K562 (cell line): ENCODE measurements around the gene MADCAM1. TPM values are rescaled to one million over a fixed set of nuclear protein-coding genes. Genes with fewer than 3 reads are reported as not detected.
A peak's percentile ranks its signal among the peaks of the same experiment; 100 is the strongest.

Source experiments
- ARHGAP35 ChIP-seq: fragments of 450-650 bp; IDR thresholded peaks from 2 replicates; pipeline ENCODE4 v1.6.1; 2018; ENCODE audit not compliant: partially characterized antibody
- CREB1 ChIP-seq, 2 experiments: sonication (generic) in 1 of 2; formaldehyde crosslinking in 1 of 2; IDR thresholded peaks; 2 replicates each; pipeline versions ENCODE4 v1.6.1 to v1.8.0; 2012 to 2022; ENCODE audit warnings: inconsistent platforms in 1 of 2, mild to moderate bottlenecking in 1 of 2, missing genetic modification reagents in 1 of 2, moderate library complexity in 1 of 2
- CTCF ChIP-seq, 3 experiments: IDR thresholded peaks in 2 of 3; conservative IDR thresholded peaks in 1 of 3; 2 replicates each; pipeline ENCODE4 v1.5.1; 2011 to 2012; ENCODE audit warnings: low read length in 3 of 3, mild to moderate bottlenecking in 3 of 3, control low read depth in 2 of 3, improper control_type of control experiment in 1 of 3, inconsistent platforms in 1 of 3, low read depth in 1 of 3, mixed read lengths in 1 of 3, moderate library complexity in 1 of 3; ENCODE audit not compliant: insufficient read depth in 2 of 3
- EHMT2 ChIP-seq: fragments of 450-650 bp; IDR thresholded peaks from 2 replicates; pipeline ENCODE4 v1.6.1; 2018; ENCODE audit warnings: antibody characterized with exemption
- GATA2 ChIP-seq: sonication (generic); formaldehyde crosslinking; IDR thresholded peaks from 2 replicates; pipeline ENCODE4 v1.4.0; 2020; ENCODE audit warnings: mild to moderate bottlenecking, missing genetic modification reagents
- HNRNPH1 ChIP-seq: fragments of 200-400 bp; formaldehyde crosslinking; optimal IDR thresholded peaks from 2 replicates; pipeline ENCODE3; 2017; ENCODE audit warnings: low read depth, mild to moderate bottlenecking, low read length, moderate library complexity
- JUND ChIP-seq, 2 experiments: IDR thresholded peaks; 2 replicates in 1 of 2; 3 replicates in 1 of 2; pipeline ENCODE4 v1.6.1; 2011; ENCODE audit warnings: borderline replicate concordance in 2 of 2, low read depth in 2 of 2, low read length in 2 of 2, improper control_type of control experiment in 1 of 2, missing biosample characterization in 1 of 2, missing genetic modification characterization in 1 of 2, missing genetic modification reagents in 1 of 2
- KAT2B ChIP-seq: IDR thresholded peaks from one replicate; pipeline ENCODE4 v1.6.1; 2012; ENCODE audit warnings: low read depth, mild to moderate bottlenecking, control low read depth, inconsistent platforms, low read length, moderate library complexity
- KLF13 ChIP-seq: fragments of 450-650 bp; IDR thresholded peaks from 2 replicates; pipeline ENCODE4 v1.6.1; 2016; ENCODE audit warnings: missing genetic modification characterization, low read depth, mild to moderate bottlenecking, missing compliant biosample characterization, moderate library complexity, borderline replicate concordance
- MCM7 ChIP-seq, 2 experiments: fragments of 450-650 bp; IDR thresholded peaks; 2 replicates each; pipeline ENCODE4 v1.6.1; 2016 to 2018
- MIER1 ChIP-seq: fragments of 450-650 bp; IDR thresholded peaks from 2 replicates; pipeline ENCODE4 v1.6.1; 2016; ENCODE audit warnings: antibody characterized with exemption, mild to moderate bottlenecking, low read depth
- MTA1 ChIP-seq: fragments of 450-650 bp; IDR thresholded peaks from 2 replicates; pipeline ENCODE4 v1.6.1; 2017; ENCODE audit warnings: borderline replicate concordance
- MTA2 ChIP-seq: fragments of 450-650 bp; IDR thresholded peaks from 2 replicates; pipeline ENCODE4 v1.6.1; 2016; ENCODE audit warnings: low read depth
- RB1 ChIP-seq: fragments of 450-650 bp; IDR thresholded peaks from 2 replicates; pipeline ENCODE4 v1.6.1; 2017; ENCODE audit warnings: low read depth, mild to moderate bottlenecking
- RBM34 ChIP-seq: fragments of 200-400 bp; formaldehyde crosslinking; IDR thresholded peaks from 2 replicates; pipeline ENCODE4 v1.6.1; 2018; ENCODE audit warnings: low read length, borderline replicate concordance; ENCODE audit not compliant: insufficient read depth
- RFX7 ChIP-seq: fragments of 250-450 bp; sonication (Bioruptor Pico); IDR thresholded peaks from 2 replicates; pipeline ENCODE4 v1.5.1; 2021; ENCODE audit warnings: mild to moderate bottlenecking
- USF2 ChIP-seq: sonication (generic); formaldehyde crosslinking; IDR thresholded peaks from 2 replicates; pipeline ENCODE4 v1.5.0; 2020; ENCODE audit warnings: missing genetic modification reagents
- XRCC4 ChIP-seq: IDR thresholded peaks from one replicate; pipeline ENCODE4 v1.6.1; 2011; ENCODE audit not compliant: insufficient read depth, insufficient read length; ENCODE audit errors: extremely low read depth
- YBX1 ChIP-seq: fragments of 450-650 bp; IDR thresholded peaks from 2 replicates; pipeline ENCODE4 v1.7.1; 2016; ENCODE audit warnings: mild to moderate bottlenecking
- ZNF316 ChIP-seq: fragments of 450-650 bp; IDR thresholded peaks from 2 replicates; pipeline ENCODE4 v1.6.1; 2016
- ZNF395 ChIP-seq: fragments of 200-800 bp; sonication (Bioruptor generic); IDR thresholded peaks from 2 replicates; pipeline ENCODE4 v1.6.1; 2017; ENCODE audit warnings: missing genetic modification characterization, missing compliant biosample characterization
- polyA plus RNA-seq, 8 experiments: library from polyadenylated mRNA; depleted of rRNA in 4 of 8; stranded (reverse) in 5 of 8; unstranded in 3 of 8; fragments of >200 nt; fragmentation: Nextera tagmentation in 2 of 8; fragmentation: Illumina TruSeq in 1 of 8; extraction: Ambion mirVana in 2 of 8; extraction: Trizol in 1 of 8; gene quantifications; 2 replicates each; pipeline versions ENCODE4 v1.2.1 to v1.2.3, GENCODE V29; 2011 to 2014; ENCODE audit warnings: inconsistent platforms in 1 of 8, missing spikeins in 1 of 8
- total RNA-seq, 7 experiments: library from RNA; depleted of rRNA in 6 of 7; stranded (reverse); fragments of >200 nt in 6 of 7; fragmentation: Illumina TruSeq in 2 of 7; extraction: Trizol in 2 of 7; gene quantifications; 2 replicates each; pipeline versions ENCODE4 v1.2.1 to v1.2.3, GENCODE V29; 2011 to 2021; ENCODE audit warnings: low replicate concordance in 1 of 7
- TF ChIP-seq, protein P1 (sequence below): fragments of 450-650 bp; IDR thresholded peaks from 2 replicates; pipeline ENCODE4 v1.7.0; 2016; ENCODE audit warnings: borderline replicate concordance

The MADCAM1 gene
- total and polyA plus RNA-seq, 9 of the 15 experiments (the other 6 are each of a cell fraction or from before 2014, with no cell fraction given), result 0.09 to 0.36 (median 0.09) TPM; not detected in 6

- TF ChIP-seq RFX7 (CRISPR knock-in tag), result no peak
- peak; percentile 44; the same call in 1 of the 2 replicates for TF ChIP-seq JUND (IDR thresholded peaks at IDR 0.05; ENCODE audit: borderline replicate concordance, low read depth, low read length)
- no peak for TF ChIP-seq JUND (tag; IDR thresholded peaks at IDR 0.05; ENCODE audit: borderline replicate concordance, low read depth, low read length)
- peak; percentile 32; the same call in 1 of the 2 replicates for TF ChIP-seq CREB1 (IDR thresholded peaks at IDR 0.05)
- peak; percentile 82 for TF ChIP-seq CREB1 (CRISPR knock-in tag; IDR thresholded peaks at IDR 0.05)
- TF ChIP-seq CTCF (IDR thresholded peaks at IDR 0.05 in 2 of 3, conservative IDR thresholded peaks at IDR 0.05 in 1 of 3; ENCODE audit: insufficient read depth in 2 of 3, low read depth in 1 of 3, low read length in 3 of 3), result peak; percentile 77 to 95 (median 79)
- peak; percentile 78; the same call in 1 of the 2 replicates for TF ChIP-seq MTA1
- no peak for TF ChIP-seq XRCC4
- 0 out of 4 replicates have a peak, but pooled peaks of 1 of the 2 experiments have one; percentile 72 for TF ChIP-seq MCM7 (IDR thresholded peaks at IDR 0.05)
- peak; percentile 85 for TF ChIP-seq ARHGAP35
- peak; percentile 36; the same call in 1 of the 2 replicates for TF ChIP-seq MTA2
- TF ChIP-seq RBM34, result no peak
- peak; percentile 99 for TF ChIP-seq YBX1
- no peak for TF ChIP-seq KAT2B
- no peak for TF ChIP-seq HNRNPH1
- TF ChIP-seq USF2, result peak; percentile 56
- no peak for TF ChIP-seq ZNF395 (CRISPR knock-in tag)
- TF ChIP-seq, protein P1, sequence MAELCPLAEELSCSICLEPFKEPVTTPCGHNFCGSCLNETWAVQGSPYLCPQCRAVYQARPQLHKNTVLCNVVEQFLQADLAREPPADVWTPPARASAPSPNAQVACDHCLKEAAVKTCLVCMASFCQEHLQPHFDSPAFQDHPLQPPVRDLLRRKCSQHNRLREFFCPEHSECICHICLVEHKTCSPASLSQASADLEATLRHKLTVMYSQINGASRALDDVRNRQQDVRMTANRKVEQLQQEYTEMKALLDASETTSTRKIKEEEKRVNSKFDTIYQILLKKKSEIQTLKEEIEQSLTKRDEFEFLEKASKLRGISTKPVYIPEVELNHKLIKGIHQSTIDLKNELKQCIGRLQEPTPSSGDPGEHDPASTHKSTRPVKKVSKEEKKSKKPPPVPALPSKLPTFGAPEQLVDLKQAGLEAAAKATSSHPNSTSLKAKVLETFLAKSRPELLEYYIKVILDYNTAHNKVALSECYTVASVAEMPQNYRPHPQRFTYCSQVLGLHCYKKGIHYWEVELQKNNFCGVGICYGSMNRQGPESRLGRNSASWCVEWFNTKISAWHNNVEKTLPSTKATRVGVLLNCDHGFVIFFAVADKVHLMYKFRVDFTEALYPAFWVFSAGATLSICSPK, result peak; percentile 71; the same call in 1 of the 2 replicates
- TF ChIP-seq GATA2 (CRISPR knock-in tag), result no peak
- peak; percentile 86 for TF ChIP-seq EHMT2
- TF ChIP-seq RB1, result peak; percentile 58; the same call in 1 of the 2 replicates
- TF ChIP-seq KLF13 (tag), result peak; percentile 64; the same call in 1 of the 2 replicates
- TF ChIP-seq ZNF316, result peak; percentile 10; the same call in 1 of the 2 replicates
- peak; percentile 54 for TF ChIP-seq MIER1
Observed at GRCh38 chr19:480016-480855, 16.1 kb upstream of the MADCAM1 start (continued).
